AG04450 (cell line): ENCODE measurements around the gene VMAC. TPM values are rescaled to one million over a fixed set of nuclear protein-coding genes. Genes with fewer than 3 reads are reported as not detected.

Experiments
- CTCF ChIA-PET: fragments of 300-600, 350-600 bp; formaldehyde crosslinking; extraction: SDS; loops from one replicate; lab custom pipeline; 2022; ENCODE audit warnings: antibody characterized with exemption, inconsistent platforms; lab: Charles Lee
- POLR2A ChIA-PET: fragments of 350-600 bp; formaldehyde crosslinking; extraction: SDS; loops from one replicate; lab custom pipeline; 2021; ENCODE audit warnings: antibody characterized with exemption, inconsistent platforms; lab: Yijun Ruan, JAX
- DNase-seq: peaks from one replicate; pipeline ENCODE4 v3.0.0-alpha.2; 2011; ENCODE audit warnings: low read depth, low spot score
- H3K27ac ChIP-seq: one replicate; pipeline ENCODE4 v1.5.1; 2012; ENCODE audit warnings: low read depth, low read length, control low read depth
- H3K27me3 ChIP-seq: one replicate; pipeline ENCODE4 v1.6.0; 2012; ENCODE audit warnings: low read length; ENCODE audit not compliant: control insufficient read depth, insufficient read depth
- H3K4me3 ChIP-seq: 2 replicates; pipeline ENCODE4 v1.5.1; 2011; ENCODE audit warnings: mild to moderate bottlenecking, low read depth, low read length, control low read depth
- H3K9me3 ChIP-seq: 2 replicates; pipeline ENCODE4 v1.5.1; 2012; ENCODE audit warnings: low read length; ENCODE audit not compliant: control insufficient read depth, insufficient read depth
- polyA plus RNA-seq: library from polyadenylated mRNA; depleted of rRNA; stranded (reverse); fragments of >200 nt; gene quantifications from 2 replicates; pipeline ENCODE4 v1.2.3, GENCODE V29; 2011
- TF ChIP-seq, protein P1 (sequence below): IDR thresholded peaks from 2 replicates; pipeline ENCODE4 v1.5.1; 2011; ENCODE audit warnings: low read depth, low read length, control low read depth, inconsistent platforms

The VMAC gene
- polyA plus RNA-seq, 1 experiment, result 2.5 TPM

DNA sequence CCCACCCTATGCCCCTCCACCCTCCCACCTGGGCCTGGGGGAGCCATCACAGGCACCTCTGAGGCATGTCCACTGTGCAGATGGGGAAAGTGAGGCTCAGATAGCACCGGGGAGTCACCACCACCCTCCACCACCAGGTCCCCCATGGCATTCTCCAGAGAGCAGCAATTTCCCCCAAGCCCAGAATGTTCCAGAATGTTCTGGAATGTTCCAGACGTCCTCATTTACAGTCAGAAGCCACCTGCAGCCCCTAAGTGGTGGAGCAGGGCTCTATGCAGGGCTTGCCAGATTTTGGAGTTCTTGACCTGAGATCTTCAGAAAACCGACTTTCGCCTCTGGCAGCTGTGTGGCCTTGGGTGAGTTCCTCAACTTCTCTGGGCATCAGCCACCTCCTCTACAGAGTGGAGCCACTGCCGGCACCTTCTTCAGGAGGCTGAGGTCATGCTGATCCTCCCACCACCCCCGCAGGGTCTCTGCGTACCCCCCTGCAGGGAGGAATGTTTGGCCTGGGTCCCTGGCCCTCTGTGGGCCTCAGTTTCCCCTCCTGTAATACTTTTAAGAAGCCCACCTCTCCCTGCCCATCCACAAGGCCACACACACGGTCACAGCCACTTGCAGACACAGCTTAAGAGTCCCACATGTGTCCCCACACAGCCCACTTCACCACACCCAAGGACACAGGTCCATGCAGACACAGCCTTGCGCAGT, 40.5 kb upstream of the VMAC start:
- Histone ChIP-seq H3K27me3 (peaks cover 3% of the 10 kb centered on the region), H3K4me3 (no peak overlapping the region), H3K9me3 (no peaks in the 10 kb centered on the region), H3K27ac (no peak overlapping the region)
- CTCF ChIA-PET, result no interaction called here
- TF ChIP-seq, protein P1, sequence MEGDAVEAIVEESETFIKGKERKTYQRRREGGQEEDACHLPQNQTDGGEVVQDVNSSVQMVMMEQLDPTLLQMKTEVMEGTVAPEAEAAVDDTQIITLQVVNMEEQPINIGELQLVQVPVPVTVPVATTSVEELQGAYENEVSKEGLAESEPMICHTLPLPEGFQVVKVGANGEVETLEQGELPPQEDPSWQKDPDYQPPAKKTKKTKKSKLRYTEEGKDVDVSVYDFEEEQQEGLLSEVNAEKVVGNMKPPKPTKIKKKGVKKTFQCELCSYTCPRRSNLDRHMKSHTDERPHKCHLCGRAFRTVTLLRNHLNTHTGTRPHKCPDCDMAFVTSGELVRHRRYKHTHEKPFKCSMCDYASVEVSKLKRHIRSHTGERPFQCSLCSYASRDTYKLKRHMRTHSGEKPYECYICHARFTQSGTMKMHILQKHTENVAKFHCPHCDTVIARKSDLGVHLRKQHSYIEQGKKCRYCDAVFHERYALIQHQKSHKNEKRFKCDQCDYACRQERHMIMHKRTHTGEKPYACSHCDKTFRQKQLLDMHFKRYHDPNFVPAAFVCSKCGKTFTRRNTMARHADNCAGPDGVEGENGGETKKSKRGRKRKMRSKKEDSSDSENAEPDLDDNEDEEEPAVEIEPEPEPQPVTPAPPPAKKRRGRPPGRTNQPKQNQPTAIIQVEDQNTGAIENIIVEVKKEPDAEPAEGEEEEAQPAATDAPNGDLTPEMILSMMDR, result no peak
- DNase-seq, result no peak
- POLR2A ChIA-PET, result no interaction called here

DNA sequence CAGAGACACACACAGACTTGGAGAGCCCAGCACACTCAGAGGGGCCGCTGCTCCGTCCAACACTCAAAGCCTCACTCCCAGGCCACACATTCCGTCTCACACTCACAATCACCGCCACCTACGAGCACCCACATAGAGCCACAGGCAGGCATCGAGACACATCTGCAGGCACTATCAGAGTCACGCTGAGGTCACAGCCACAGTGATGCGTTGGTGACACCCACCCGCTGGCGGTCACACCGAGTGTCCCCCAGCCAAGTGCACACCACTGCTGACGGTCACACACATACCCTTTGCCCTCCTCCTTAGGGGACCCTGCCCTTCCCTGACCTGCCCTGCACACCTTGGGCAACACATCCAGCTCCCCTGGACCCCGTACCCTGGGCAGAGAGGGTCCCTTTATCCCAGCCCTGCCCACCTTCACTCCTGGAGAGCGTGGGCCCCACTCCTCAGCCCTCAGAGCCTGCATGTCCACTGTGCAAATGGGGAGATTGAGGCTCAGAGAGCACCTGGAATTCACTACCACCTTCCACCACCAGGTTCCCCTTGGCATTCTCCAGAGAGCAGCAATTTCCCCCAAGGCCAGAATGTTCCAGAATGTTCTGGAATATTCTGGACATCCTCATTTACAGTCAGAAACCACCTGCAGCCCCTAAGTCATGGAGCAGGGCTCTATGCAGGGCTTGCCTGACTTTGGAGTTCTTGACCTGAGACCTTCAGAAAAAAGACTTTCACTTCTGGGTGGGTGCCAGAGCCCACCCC, 39.8 kb upstream of the VMAC start:
- H3K27me3 ChIP-seq, result peaks cover 3% of the 10 kb centered on the region
- CTCF ChIA-PET, result no interaction called here
- H3K9me3 ChIP-seq, result no peaks in the 10 kb centered on the region
- DNase-seq, result no peak
- no peak overlapping the region for H3K27ac ChIP-seq
- no peak overlapping the region for H3K4me3 ChIP-seq
- POLR2A ChIA-PET, result no interaction called here
- TF ChIP-seq, protein P1, result 0 out of 2 replicates have a peak, but pooled peaks have one; percentile 17

- H3K27ac ChIP-seq, result no peak overlapping the region
- no peak for DNase-seq
- H3K4me3 ChIP-seq, result no peak overlapping the region
- TF ChIP-seq, protein P1, result no peak
- H3K9me3 ChIP-seq, result no peaks in the 10 kb centered on the region
- ChIA-PET CTCF (no interaction called here), POLR2A (no interaction called here)
- H3K27me3 ChIP-seq, result peaks cover 6% of the 10 kb centered on the region
These were observed 38.9 kb upstream of the VMAC start for GRCh38 chr19:5865772-5866171.

DNA sequence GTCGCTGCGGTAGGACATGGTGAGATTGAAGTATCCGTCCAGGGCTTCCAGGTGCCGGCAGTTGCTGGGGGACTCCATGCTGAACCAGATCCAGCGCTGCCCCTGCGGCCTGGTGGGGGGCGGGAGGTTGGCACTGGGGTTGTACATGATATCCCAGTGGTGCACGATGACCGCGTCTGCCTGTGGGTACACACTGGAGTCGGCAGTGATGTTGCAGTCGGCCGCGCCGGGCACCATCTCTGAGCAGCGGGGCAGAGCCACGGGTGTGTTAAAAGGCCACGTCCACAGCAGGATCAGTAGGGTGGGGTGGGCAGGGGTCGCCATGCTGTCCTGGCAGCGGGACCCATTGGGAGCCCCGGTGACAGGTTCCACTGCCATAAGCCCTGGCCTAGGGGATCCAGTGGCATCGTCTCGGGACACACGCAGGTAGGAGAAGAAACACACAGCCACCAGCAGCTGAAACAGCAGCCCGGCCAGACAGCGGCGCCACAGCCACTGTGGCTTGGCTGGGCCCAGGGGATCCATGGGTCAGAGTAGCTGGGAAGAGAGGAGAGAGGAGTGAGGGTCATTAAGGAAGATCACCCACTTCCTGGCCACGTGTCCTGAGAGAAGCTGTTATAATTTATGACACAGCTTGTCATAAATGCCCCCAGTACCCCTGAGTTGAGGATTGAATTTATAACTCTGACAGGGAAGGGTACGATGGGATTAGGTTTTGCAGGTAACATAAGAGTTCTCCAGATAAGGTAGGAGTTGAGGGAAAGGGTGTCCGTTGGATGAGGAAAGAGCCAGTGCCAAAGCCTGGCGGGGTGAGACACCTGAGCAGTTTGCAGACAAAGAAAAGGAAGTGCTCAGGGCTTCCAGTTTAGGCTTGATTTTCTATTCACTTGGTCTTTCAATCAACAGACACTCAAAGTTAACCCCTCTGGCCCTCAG, 37.2 kb upstream of the VMAC start:
- no peak overlapping the region for H3K4me3 ChIP-seq
- H3K9me3 ChIP-seq, result no peaks in the 10 kb centered on the region
- no peak overlapping the region for H3K27ac ChIP-seq
- ChIA-PET CTCF (no interaction called here), POLR2A (interaction anchor here (0.6 kb wide), 1 partner anchor 49 kb away, joined by 3 read pairs; no protein-coding TSS in a partner anchor)
- TF ChIP-seq, protein P1, result no peak
- peaks cover 6% of the 10 kb centered on the region for H3K27me3 ChIP-seq
- no peak for DNase-seq
